ENCODE results near the gene PNPLA4.

The PNPLA4 gene

GRCh38 chrX:7927259-7928167 lies at the start of gene PNPLA4:
PNPLA4 (minus strand) TSS chrX:7927413; CDS start chrX:7926119, 1,294 bp downstream.
- DNase-seq (ENCODE audit: low read depth in 2 of 2), result peak; percentile 64 to 84

GRCh38 chrX:7972586-7972985 lies 45.4 kb upstream of the PNPLA4 start:
- DNase-seq (ENCODE audit: low read depth in 2 of 2), result no peak

- DNase-seq (ENCODE audit: low read depth in 2 of 2), result no peak
Measured at GRCh38 chrX:7970428-7970827, 43.2 kb upstream of the PNPLA4 start.

- no peak for DNase-seq (ENCODE audit: low read depth in 2 of 2)
Measured at GRCh38 chrX:7965436-7965835, 38.2 kb upstream of the PNPLA4 start.

GRCh38 chrX:7960246-7960645 lies 33.0 kb upstream of the PNPLA4 start:
- DNase-seq (ENCODE audit: low read depth in 2 of 2), result no peak

GRCh38 chrX:7953446-7953845 lies 26.2 kb upstream of the PNPLA4 start:
- DNase-seq (ENCODE audit: low read depth in 2 of 2), result no peak

- no peak for DNase-seq (ENCODE audit: low read depth in 2 of 2)
Measured at GRCh38 chrX:7950865-7951264, 23.7 kb upstream of the PNPLA4 start.

- no peak for DNase-seq (ENCODE audit: low read depth in 2 of 2)
Measured at GRCh38 chrX:7948483-7948882, 21.3 kb upstream of the PNPLA4 start.

- DNase-seq (ENCODE audit: low read depth in 2 of 2), result no peak
Measured at GRCh38 chrX:7946960-7947359, 19.7 kb upstream of the PNPLA4 start.

- DNase-seq (ENCODE audit: low read depth in 2 of 2), result no peak
Measured at GRCh38 chrX:7943600-7944245, 16.5 kb upstream of the PNPLA4 start.

- no peak for DNase-seq (ENCODE audit: low read depth in 2 of 2)
Measured at GRCh38 chrX:7941390-7942042, 14.3 kb upstream of the PNPLA4 start.

- no peak for DNase-seq (ENCODE audit: low read depth in 2 of 2)
Measured at GRCh38 chrX:7934026-7934425, 6.8 kb upstream of the PNPLA4 start.

GRCh38 chrX:7926914-7927258 lies 327 bp downstream of the PNPLA4 start:
- no peak for DNase-seq (ENCODE audit: low read depth in 2 of 2)

GRCh38 chrX:7926501-7926900 lies 712 bp downstream of the PNPLA4 start:
- no peak for DNase-seq (ENCODE audit: low read depth in 2 of 2)

GRCh38 chrX:7925867-7926472 lies 1.2 kb downstream of the PNPLA4 start:
- DNase-seq (ENCODE audit: low read depth in 2 of 2), result peak; percentile 4 to 43

- no peak for DNase-seq (ENCODE audit: low read depth in 2 of 2)
Measured at GRCh38 chrX:7921750-7922149, 5.5 kb downstream of the PNPLA4 start.

- DNase-seq (ENCODE audit: low read depth in 2 of 2), result no peak
Measured at GRCh38 chrX:7908821-7909220, 18.4 kb downstream of the PNPLA4 start.

- DNase-seq (ENCODE audit: low read depth in 2 of 2), result no peak
Measured at GRCh38 chrX:7904562-7904961, 22.7 kb downstream of the PNPLA4 start.

- DNase-seq (ENCODE audit: low read depth in 2 of 2), result no peak
Measured at GRCh38 chrX:7891928-7892327, 35.3 kb downstream of the PNPLA4 start.

GRCh38 chrX:7889680-7890079 lies 37.5 kb downstream of the PNPLA4 start:
- DNase-seq (ENCODE audit: low read depth in 2 of 2), result no peak

- DNase-seq (ENCODE audit: low read depth in 2 of 2), result no peak
Measured at GRCh38 chrX:7889135-7889534, 38.1 kb downstream of the PNPLA4 start.

- DNase-seq (ENCODE audit: low read depth in 2 of 2), result no peak
Measured at GRCh38 chrX:7876957-7877356, 50.3 kb downstream of the PNPLA4 start.

All from stimulated activated CD4-positive, alpha-beta T cell treated with anti-CD3 and anti-CD28 coated beads, Interleukin-15, amount 100 ng/mL, for 48 hours (primary cell).